ENCODE measurements around the gene SH3BP2. TPM values are rescaled to one million over a fixed set of nuclear protein-coding genes. Genes with fewer than 3 reads are reported as not detected.

Gene SH3BP2
- polyA plus RNA-seq, 1 donor (not counting 4 experiments of a cell fraction or from before 2014, with no cell fraction given): 11.2 TPM

DNA sequence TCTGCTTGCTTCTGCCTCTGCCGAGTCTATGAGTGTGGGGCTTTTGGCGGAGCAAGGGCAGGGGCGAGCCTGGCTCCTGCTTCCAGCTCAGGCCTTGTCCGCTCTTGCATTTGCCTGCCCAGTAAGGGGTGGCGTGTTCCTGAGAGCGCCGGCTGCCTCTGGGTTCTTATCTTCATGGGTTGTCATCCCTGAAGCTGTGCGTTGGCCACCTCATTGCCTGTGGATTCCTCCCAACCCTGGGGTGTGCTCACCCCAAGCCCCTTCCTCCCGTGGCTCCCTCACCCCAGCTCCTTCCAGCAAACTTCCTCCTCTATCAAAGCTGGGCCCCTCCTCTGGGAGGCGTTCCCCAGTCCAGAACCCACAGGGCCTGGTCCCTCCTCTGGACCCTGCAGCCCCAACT is 17.5 kb downstream of the SH3BP2 start:
- TF ChIP-seq, protein P1, sequence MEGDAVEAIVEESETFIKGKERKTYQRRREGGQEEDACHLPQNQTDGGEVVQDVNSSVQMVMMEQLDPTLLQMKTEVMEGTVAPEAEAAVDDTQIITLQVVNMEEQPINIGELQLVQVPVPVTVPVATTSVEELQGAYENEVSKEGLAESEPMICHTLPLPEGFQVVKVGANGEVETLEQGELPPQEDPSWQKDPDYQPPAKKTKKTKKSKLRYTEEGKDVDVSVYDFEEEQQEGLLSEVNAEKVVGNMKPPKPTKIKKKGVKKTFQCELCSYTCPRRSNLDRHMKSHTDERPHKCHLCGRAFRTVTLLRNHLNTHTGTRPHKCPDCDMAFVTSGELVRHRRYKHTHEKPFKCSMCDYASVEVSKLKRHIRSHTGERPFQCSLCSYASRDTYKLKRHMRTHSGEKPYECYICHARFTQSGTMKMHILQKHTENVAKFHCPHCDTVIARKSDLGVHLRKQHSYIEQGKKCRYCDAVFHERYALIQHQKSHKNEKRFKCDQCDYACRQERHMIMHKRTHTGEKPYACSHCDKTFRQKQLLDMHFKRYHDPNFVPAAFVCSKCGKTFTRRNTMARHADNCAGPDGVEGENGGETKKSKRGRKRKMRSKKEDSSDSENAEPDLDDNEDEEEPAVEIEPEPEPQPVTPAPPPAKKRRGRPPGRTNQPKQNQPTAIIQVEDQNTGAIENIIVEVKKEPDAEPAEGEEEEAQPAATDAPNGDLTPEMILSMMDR (optimal IDR thresholded peaks at IDR 0.05 in 1 of 3, IDR thresholded peaks at IDR 0.05 in 1 of 3, conservative IDR thresholded peaks at IDR 0.05 in 1 of 3; ENCODE audit: extremely low read depth in 1 of 3, insufficient read depth in 2 of 3, low read length in 3 of 3): no peak
- TF ChIP-seq EZH2 (IDR thresholded peaks at IDR 0.05; ENCODE audit: low read length): no peak
- H3K9me3 ChIP-seq (ENCODE audit: control insufficient read depth, low read depth, low read length): no peaks in the 10 kb centered on the region
- no peak for DNase-seq (ENCODE audit: low read depth, low spot score)
- H3K27ac ChIP-seq (ENCODE audit: control insufficient read depth, insufficient read depth, low read length): no peak overlapping the region
- H3K4me2 ChIP-seq (ENCODE audit: control insufficient read depth, extremely low read depth, insufficient read depth, low read depth, low read length): no peak overlapping the region
- H3K9ac ChIP-seq (ENCODE audit: control insufficient read depth, extremely low read depth, insufficient read depth, low read length): no peak overlapping the region
- H3K27me3 ChIP-seq (ENCODE audit: control insufficient read depth, extremely low read depth, insufficient read depth, low read length): no peaks in the 10 kb centered on the region
- no peaks in the 10 kb centered on the region for H4K20me1 ChIP-seq (ENCODE audit: control insufficient read depth, extremely low read depth, insufficient read depth, low read length)
- H3K36me3 ChIP-seq (ENCODE audit: control insufficient read depth in 2 of 2, extremely low read depth in 1 of 2, insufficient read depth in 2 of 2, low read length in 2 of 2): peaks cover 0 to 1% of the 10 kb centered on the region in 2 experiments
- dilution Hi-C loops (cut with MboI; ENCODE audit: extremely low pct_ligation_motif_present, low sequenced_read_pairs): no loop called here
- no peak overlapping the region for H3K4me3 ChIP-seq (ENCODE audit: control insufficient read depth in 2 of 3, extremely low read depth in 1 of 3, insufficient read depth in 2 of 3, low read depth in 1 of 3, low read length in 3 of 3)
- H2AFZ ChIP-seq (ENCODE audit: control insufficient read depth, low read length): no peak overlapping the region
- H3K79me2 ChIP-seq (ENCODE audit: control insufficient read depth, insufficient read depth, low read length): no peaks in the 10 kb centered on the region
- H3K9me1 ChIP-seq (ENCODE audit: control insufficient read depth, extremely low read depth, insufficient read depth, low read length): no peaks in the 10 kb centered on the region
- H3K4me1 ChIP-seq (ENCODE audit: control insufficient read depth, extremely low read depth, insufficient read depth, low read length): peaks cover 12% of the 10 kb centered on the region
- FAIRE-seq: no peak

DNA sequence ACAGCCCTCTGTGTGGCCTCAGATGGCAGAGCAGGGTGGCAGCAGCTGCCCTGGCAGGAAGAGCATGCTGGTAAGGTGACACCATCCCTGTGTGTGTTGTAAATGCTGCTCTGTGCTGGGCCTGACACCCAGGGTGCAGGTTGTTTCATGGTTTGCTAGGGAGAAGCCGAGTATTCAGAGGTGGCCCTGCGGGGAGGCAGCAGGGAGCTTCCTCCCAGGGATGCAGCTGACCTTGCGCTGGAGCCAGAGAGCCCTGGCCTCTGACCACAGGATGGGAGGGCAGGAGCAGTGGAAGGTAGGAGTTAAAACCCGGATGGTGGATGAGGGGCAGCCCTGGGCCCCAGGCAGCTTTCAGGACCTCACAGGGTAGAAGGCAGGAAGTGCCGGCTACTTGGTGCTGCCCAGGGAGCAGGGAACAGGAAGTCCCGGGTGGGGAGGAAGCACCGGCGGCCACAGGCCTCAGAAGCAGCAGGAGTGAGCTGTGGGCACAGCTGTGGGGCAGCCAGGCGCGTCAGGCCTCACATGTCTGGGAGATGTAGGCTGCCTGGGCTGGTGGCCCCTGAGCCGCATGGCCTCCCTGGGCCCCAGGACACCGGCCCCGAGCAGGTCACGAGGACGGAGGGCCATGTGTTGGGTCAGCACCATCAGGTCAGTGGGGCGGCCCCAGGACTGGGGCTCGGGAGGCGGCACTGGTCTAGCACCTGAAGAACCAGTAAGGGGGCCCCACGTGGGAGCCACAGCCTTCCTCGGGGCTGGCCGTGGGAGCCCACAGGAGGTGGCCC is 19.1 kb downstream of the SH3BP2 start:
- no peak overlapping the region for H3K4me3 ChIP-seq (ENCODE audit: control insufficient read depth in 2 of 3, extremely low read depth in 1 of 3, insufficient read depth in 2 of 3, low read depth in 1 of 3, low read length in 3 of 3)
- dilution Hi-C loops (cut with MboI; ENCODE audit: extremely low pct_ligation_motif_present, low sequenced_read_pairs): no loop called here
- H3K36me3 ChIP-seq (ENCODE audit: control insufficient read depth in 2 of 2, extremely low read depth in 1 of 2, insufficient read depth in 2 of 2, low read length in 2 of 2): peaks cover 0 to 1% of the 10 kb centered on the region in 2 experiments
- no peak for FAIRE-seq
- no peaks in the 10 kb centered on the region for H3K9me3 ChIP-seq (ENCODE audit: control insufficient read depth, low read depth, low read length)
- no peak overlapping the region for H3K27ac ChIP-seq (ENCODE audit: control insufficient read depth, insufficient read depth, low read length)
- peak overlapping the region; percentile 28 for H3K9ac ChIP-seq (ENCODE audit: control insufficient read depth, extremely low read depth, insufficient read depth, low read length)
- TF ChIP-seq EZH2 (IDR thresholded peaks at IDR 0.05; ENCODE audit: low read length): no peak
- TF ChIP-seq, protein P1 (optimal IDR thresholded peaks at IDR 0.05 in 1 of 3, IDR thresholded peaks at IDR 0.05 in 1 of 3, conservative IDR thresholded peaks at IDR 0.05 in 1 of 3; ENCODE audit: extremely low read depth in 1 of 3, insufficient read depth in 2 of 3, low read length in 3 of 3): no peak
- H3K79me2 ChIP-seq (ENCODE audit: control insufficient read depth, insufficient read depth, low read length): no peaks in the 10 kb centered on the region
- H3K4me1 ChIP-seq (ENCODE audit: control insufficient read depth, extremely low read depth, insufficient read depth, low read length): peaks cover 5% of the 10 kb centered on the region
- H3K27me3 ChIP-seq (ENCODE audit: control insufficient read depth, extremely low read depth, insufficient read depth, low read length): no peaks in the 10 kb centered on the region
- no peak overlapping the region for H3K4me2 ChIP-seq (ENCODE audit: control insufficient read depth, extremely low read depth, insufficient read depth, low read depth, low read length)
- no peak for DNase-seq (ENCODE audit: low read depth, low spot score)
- no peaks in the 10 kb centered on the region for H4K20me1 ChIP-seq (ENCODE audit: control insufficient read depth, extremely low read depth, insufficient read depth, low read length)
- H3K9me1 ChIP-seq (ENCODE audit: control insufficient read depth, extremely low read depth, insufficient read depth, low read length): no peaks in the 10 kb centered on the region
- peak overlapping the region; percentile 51 for H2AFZ ChIP-seq (ENCODE audit: control insufficient read depth, low read length)

All from keratinocyte (primary cell).